ENCODE measurements around the gene SETD1B. TPM values are rescaled to one million over a fixed set of nuclear protein-coding genes. Genes with fewer than 3 reads are reported as not detected.

The SETD1B gene
- total RNA-seq, 3 donors from 2014 or later, result 4.2 to 7.9 (median 6.1) TPM

DNA sequence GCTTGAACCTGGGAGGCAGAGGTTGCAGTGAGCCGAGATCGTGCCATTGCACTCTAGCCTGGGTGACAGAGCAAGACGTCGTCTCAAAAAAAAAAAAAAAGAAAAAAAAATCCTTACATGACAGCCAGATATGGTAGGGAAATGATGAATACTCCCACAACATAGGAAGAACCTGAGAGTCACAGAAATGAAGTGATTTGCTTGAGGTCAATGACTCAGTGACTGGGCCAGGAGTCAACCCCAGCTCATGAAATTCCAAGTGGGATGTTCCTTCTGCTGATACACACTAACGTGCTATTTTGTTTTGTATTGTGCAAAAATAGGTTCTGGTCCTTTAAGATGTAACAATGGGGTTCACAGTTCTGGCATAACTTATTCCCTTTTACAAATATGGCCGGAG lies 19.3 kb upstream of the SETD1B start:
- DNase-seq (ENCODE audit: low spot score in 2 of 2), result no peak
- intact Hi-C loops (cut with DNase I; ENCODE audit: low total_unique reads), result no loop called here
- Histone ChIP-seq H3K4me3 (no peak overlapping the region), H3K27ac (no peak overlapping the region), H3K27me3 (no peaks in the 10 kb centered on the region), H3K9me3 (no peaks in the 10 kb centered on the region), H3K36me3 (no peaks in the 10 kb centered on the region), H3K4me1 (no peaks in the 10 kb centered on the region)
- no peak for TF ChIP-seq POLR2A (IDR thresholded peaks at IDR 0.05)
- TF ChIP-seq CTCF (IDR thresholded peaks at IDR 0.05), result no peak
- no peak for TF ChIP-seq POLR2AphosphoS5 (IDR thresholded peaks at IDR 0.05)

GRCh38 chr12:121786440-121786825 lies 17.4 kb upstream of the SETD1B start:
- TF ChIP-seq POLR2AphosphoS5 (IDR thresholded peaks at IDR 0.05) (peak in 1 of 3 donors; percentile 29), CTCF (IDR thresholded peaks at IDR 0.05) (no peak), POLR2A (IDR thresholded peaks at IDR 0.05) (no peak)
- Histone ChIP-seq H3K27me3 (no peaks in the 10 kb centered on the region), H3K4me1 (no peaks in the 10 kb centered on the region), H3K27ac (peak overlapping the region; percentile 46 to 69), H3K36me3 (no peaks in the 10 kb centered on the region), H3K9me3 (no peaks in the 10 kb centered on the region), H3K4me3 (no peak overlapping the region)
- peak; percentile 83 to 84 for DNase-seq (ENCODE audit: low spot score in 2 of 2)
- intact Hi-C loops (cut with DNase I; ENCODE audit: low total_unique reads), result no loop called here

- Histone ChIP-seq H3K27ac (peak overlapping the region in 1 of 2 donors; percentile 69), H3K27me3 (no peaks in the 10 kb centered on the region), H3K4me1 (no peaks in the 10 kb centered on the region), H3K9me3 (no peaks in the 10 kb centered on the region), H3K36me3 (no peaks in the 10 kb centered on the region), H3K4me3 (no peak overlapping the region)
- no peak for DNase-seq (ENCODE audit: low spot score in 2 of 2)
- no peak for TF ChIP-seq CTCF (IDR thresholded peaks at IDR 0.05)
- TF ChIP-seq POLR2A (IDR thresholded peaks at IDR 0.05), result no peak
- TF ChIP-seq POLR2AphosphoS5 (IDR thresholded peaks at IDR 0.05), result no peak
- intact Hi-C loops (cut with DNase I; ENCODE audit: low total_unique reads), result no loop called here
These were observed 16.5 kb upstream of the SETD1B start for GRCh38 chr12:121787063-121788025.

DNA sequence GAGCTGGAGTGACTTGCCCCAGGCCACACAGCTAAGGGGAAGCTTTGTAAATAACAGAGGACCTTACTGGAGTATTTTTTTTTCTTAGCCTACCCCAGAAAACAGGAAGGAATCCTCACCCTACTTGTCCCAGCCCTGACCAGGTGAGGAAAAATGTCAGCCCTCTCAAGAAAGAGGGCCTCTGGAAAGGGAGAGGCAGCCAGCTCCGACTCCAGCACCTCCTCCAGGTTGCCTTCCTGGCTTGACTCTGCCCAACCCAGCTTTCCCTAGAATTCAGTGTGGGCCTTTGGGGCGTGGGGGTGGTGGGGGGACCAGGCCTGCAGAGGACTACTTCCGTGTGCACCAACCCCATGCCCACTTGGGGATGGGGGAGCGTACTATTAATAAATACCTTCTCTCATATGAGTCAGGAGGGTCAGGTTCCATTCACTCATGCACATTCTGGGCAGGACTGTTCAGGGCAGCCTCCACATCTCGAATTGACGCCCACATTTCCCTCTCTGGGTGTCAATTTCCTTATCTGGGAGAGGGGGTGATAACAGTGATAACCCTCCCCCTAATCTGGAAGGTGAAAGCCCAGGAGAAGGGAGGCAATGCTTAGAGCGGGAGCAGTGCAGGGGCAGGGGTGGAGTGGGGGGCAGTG lies 15.5 kb upstream of the SETD1B start:
- H3K4me1 ChIP-seq, result no peaks in the 10 kb centered on the region
- no peak overlapping the region for H3K27ac ChIP-seq
- intact Hi-C loops (cut with DNase I; ENCODE audit: low total_unique reads), result no loop called here
- H3K4me3 ChIP-seq, result no peak overlapping the region
- H3K27me3 ChIP-seq, result no peaks in the 10 kb centered on the region
- no peaks in the 10 kb centered on the region for H3K9me3 ChIP-seq
- H3K36me3 ChIP-seq, result no peaks in the 10 kb centered on the region
- DNase-seq (ENCODE audit: low spot score in 2 of 2), result no peak
- TF ChIP-seq CTCF (IDR thresholded peaks at IDR 0.05) (no peak), POLR2A (IDR thresholded peaks at IDR 0.05) (no peak), POLR2AphosphoS5 (IDR thresholded peaks at IDR 0.05) (no peak)
